ENCODE data around the gene ABCA12.

DNA sequence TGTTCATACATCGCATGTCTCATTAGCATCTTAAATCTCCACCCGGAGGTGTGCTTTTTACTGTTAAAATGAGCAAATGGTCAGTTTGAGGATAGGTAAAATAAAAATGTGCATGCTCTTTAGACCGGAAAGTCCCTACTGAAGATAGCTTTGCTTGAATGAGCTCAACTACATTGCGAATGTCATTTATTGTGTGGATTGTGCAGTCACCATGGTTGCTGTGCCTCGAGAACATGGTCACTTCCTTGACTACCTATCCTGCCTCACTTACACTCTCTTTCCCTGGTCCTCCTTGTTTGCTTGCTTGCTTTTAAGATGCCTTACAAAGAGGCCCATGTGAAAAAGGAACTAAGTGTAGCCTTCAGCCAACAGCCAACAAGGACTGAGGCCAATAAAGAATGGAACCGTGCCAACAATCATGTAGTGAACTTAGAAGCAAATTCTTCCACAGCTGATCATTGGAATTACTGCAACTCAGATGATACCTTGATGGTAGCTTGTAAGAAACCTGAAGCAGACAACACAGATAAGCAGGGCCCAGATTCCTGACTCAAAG is 256.7 kb downstream of the ABCA12 start:
- TF ChIP-seq, protein P1, sequence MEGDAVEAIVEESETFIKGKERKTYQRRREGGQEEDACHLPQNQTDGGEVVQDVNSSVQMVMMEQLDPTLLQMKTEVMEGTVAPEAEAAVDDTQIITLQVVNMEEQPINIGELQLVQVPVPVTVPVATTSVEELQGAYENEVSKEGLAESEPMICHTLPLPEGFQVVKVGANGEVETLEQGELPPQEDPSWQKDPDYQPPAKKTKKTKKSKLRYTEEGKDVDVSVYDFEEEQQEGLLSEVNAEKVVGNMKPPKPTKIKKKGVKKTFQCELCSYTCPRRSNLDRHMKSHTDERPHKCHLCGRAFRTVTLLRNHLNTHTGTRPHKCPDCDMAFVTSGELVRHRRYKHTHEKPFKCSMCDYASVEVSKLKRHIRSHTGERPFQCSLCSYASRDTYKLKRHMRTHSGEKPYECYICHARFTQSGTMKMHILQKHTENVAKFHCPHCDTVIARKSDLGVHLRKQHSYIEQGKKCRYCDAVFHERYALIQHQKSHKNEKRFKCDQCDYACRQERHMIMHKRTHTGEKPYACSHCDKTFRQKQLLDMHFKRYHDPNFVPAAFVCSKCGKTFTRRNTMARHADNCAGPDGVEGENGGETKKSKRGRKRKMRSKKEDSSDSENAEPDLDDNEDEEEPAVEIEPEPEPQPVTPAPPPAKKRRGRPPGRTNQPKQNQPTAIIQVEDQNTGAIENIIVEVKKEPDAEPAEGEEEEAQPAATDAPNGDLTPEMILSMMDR (conservative IDR thresholded peaks at IDR 0.05), result no peak
- no peak for TF ChIP-seq ZFX (IDR thresholded peaks at IDR 0.05)

Measured in C4-2B (cell line).